ENCODE data around the gene SRA1.
"Not testable (repeated sequence)": the region's sequence is repeated elsewhere in the genome, so short reads cannot be mapped to it uniquely, and the experiment has no call there.

Gene SRA1

DNA sequence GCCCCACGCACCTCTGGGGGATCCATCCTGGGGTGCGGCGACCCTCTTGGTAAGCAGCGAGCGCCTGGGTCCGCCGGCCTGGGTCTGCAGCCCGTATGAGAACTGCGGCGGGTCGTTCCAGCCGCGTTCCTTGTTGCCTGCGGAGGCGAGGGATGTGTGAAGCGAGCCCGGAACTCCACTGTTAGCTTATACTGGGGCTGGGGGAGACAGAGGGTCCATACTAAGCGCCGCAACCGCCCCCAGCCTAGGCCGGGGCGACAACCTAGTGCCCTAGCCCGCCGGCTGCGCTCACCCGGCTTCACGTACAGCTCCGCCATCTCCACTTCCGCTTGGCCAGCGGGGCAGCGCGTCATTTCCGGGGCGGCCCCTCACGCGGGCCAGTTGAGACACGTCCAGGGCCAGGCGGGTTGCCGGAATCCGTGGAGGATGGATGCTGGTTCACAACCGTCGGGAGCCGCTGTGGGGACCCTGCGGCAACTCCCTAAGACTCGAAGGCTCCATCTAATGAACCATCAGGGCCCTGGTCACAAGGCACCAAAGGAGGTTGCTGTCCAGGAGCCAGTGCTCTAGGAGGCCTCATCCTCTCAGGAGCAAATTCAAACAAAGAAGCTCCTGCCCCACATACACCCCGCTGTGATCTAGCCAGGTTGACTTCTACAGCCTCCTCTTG, at the start of gene SRA1:
TSS of gene SRA1 (minus strand) at position 338 of the 670 bp plus-strand sequence. CDS start at position 317, 21 bp downstream.
- DNase-seq (ENCODE audit: low read depth, low spot score) = peak; percentile 97

DNA sequence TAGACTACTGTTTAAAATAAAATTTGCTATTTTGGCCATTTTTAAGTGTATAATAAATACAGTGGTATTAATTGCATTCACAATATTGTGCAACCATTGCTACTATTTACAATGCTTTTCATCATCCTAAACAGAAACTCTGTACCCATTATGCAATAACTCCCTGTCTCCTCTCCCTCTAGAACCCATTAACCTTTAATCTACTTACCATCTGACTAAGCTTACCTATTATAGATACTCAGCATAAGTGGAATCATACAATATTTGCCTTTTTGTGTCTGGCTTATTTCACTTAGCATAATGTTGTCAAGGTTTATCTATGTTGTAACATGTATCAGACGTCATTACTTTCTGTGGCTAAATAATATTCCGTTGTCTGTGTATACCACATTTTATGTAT, 49.8 kb upstream of the SRA1 start:
- DNase-seq (ENCODE audit: low read depth, low spot score) = no peak

DNA sequence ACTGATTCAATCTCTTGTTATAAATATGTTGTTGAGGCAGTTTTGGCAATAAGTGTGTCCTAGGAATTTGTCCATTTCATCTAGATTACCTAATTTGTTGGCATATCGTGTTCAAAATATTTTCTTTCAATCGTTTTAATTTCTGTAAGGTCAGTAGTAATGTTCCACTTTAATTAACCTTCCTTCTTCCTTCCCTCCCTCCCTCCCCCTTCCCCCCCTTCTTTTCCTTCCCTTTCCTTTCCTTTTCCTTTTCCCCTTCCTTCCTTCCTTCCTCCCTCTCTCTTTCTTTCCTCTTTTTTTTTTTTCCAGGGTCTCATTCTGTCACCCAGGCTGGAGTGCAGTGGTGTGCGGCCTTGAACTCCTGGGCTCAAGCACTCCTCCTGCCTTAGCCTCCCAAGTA, 48.6 kb upstream of the SRA1 start:
- DNase-seq (ENCODE audit: low read depth, low spot score) = no peak

- no peak for DNase-seq (ENCODE audit: low read depth, low spot score)
Observed at GRCh38 chr5:140603734-140604133, 46.5 kb upstream of the SRA1 start.

- not testable (repeated sequence) for DNase-seq (ENCODE audit: low read depth, low spot score)
Observed at GRCh38 chr5:140603446-140603698, 46.1 kb upstream of the SRA1 start.

- DNase-seq (ENCODE audit: low read depth, low spot score) = no peak
Observed at GRCh38 chr5:140602147-140602546, 44.9 kb upstream of the SRA1 start.

- DNase-seq (ENCODE audit: low read depth, low spot score) = no peak
Observed at GRCh38 chr5:140600096-140600495, 42.8 kb upstream of the SRA1 start.

DNA sequence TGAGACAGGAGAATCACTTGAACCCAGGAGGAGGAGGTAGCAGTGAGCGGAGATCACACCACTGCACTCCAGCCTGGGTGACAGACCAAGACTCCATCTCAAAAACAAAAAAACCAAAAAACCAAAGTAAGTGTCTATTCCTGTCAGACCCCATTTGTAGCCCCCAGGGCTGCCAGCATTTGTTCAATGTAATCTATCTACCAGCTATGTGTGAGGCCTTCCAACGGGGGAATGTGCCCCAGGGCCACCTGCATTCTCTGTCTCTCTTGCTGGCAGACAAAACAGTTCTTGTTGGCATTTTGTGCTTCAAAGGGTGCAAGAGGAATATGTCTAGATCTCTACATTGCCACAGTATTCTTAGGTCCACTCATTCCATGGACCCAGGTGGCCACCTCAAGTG, 41.6 kb upstream of the SRA1 start:
- no peak for DNase-seq (ENCODE audit: low read depth, low spot score)

DNA sequence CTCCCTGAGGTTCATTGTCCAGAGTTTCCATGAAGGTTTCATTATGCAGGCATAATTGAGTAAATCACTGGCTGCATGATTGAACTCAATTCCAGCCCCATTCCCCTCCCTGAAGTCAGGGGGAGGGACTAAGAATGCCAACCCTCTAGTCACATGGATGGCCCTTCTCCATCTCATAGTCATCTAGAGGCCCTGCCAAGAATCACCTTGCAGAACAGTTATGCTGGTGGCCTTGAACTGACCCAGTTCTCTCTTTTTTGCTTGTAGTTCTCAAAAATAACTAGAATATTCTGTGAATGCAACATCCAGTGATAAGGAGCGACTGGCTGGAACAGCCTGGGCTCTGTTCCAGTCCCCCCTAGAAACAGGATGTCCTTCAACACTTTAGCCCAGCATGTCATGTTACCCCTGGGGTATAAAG, 39.1 kb upstream of the SRA1 start:
- peak; percentile 62 for DNase-seq (ENCODE audit: low read depth, low spot score)

- no peak for DNase-seq (ENCODE audit: low read depth, low spot score)
Observed at GRCh38 chr5:140595538-140596300, 38.4 kb upstream of the SRA1 start.

GRCh38 chr5:140594169-140594568, 36.9 kb upstream of the SRA1 start:
- DNase-seq (ENCODE audit: low read depth, low spot score) = no peak

- DNase-seq (ENCODE audit: low read depth, low spot score) = not testable (repeated sequence)
Observed at GRCh38 chr5:140593070-140593469, 35.8 kb upstream of the SRA1 start.

DNA sequence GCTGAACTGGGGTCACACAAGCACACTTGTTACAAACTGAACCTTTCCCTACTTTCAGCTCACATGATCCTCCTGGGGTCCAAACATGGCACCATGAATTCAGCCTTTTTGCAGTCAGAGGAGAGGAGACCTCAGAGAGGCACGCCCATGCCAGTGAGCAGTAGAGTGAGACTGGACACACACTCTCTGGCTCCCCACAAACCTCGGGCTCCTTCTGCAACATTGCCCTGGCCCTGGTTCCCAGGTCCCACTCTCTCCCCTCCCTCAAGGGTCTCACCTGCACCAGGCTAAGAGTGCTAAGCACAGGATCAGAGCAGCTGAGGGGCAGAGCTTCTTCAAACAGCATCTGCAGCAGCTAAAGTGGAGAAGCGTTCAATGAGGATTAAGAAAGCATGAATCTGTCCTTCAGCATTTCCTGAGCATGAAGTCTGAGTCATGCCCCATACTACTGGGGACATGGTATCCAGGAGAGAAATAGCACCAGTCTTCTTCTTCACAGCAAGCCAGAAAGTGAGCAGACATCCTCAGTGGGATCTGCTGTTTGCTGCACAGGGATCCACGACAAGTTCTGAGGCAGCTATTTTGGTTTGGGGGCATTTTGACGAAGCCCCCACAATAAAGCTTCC, 34.6 kb upstream of the SRA1 start:
- DNase-seq (ENCODE audit: low read depth, low spot score) = no peak

GRCh38 chr5:140590861-140591260, 33.6 kb upstream of the SRA1 start:
- DNase-seq (ENCODE audit: low read depth, low spot score) = no peak

DNA sequence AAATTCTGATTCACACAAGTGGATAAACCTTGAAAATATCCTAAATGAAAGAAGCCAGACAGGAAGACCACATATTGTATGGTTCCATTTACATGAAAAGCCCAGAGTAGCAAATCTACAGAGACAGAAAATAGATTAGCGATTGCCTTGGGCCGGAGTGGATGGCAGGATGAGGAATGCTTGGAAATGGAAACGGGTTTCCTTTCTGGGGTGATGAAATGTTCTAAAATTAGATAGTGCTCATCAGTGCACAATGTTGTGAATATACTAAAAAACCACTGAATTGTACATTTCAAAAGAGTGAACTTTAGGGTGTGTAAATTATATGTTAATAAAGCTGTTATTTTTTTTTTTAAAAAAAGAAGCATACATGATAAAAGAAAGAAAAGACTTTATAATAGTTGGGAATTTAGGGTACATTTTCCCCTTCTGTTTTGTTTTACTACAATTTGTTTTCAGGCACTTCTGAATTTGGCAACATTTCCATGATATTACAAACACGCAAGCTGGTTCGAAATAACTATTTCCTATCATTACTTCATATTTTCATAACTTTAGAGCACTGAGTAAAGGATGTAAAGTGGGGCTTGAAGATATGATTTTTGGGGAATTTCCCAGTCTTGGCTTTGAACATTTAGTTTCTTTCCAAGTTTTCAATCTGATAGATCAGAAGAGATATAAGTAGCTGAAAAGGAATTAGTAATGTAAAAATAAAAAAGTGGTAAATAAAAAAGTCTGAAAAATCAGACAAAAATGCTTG, 31.2 kb upstream of the SRA1 start:
- no peak for DNase-seq (ENCODE audit: low read depth, low spot score)

DNA sequence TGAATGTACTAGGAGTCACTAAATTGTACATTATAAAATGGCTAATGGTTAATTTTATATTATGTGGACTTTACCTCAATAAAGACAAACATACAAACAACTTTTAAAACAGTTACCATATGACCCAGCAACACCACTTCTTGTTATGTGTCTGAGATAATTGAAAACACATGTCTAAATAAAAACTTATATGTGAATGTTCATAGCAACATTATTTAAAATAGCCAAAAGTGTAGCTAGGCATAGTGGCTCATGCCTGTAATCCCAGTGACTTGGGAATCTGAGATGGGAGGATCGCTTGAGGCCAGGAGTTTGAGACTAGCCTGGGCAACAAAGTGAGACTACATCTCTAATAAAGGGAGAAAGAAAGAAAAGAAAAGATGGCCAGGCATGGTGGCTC, 30.2 kb upstream of the SRA1 start:
- no peak for DNase-seq (ENCODE audit: low read depth, low spot score)

DNA sequence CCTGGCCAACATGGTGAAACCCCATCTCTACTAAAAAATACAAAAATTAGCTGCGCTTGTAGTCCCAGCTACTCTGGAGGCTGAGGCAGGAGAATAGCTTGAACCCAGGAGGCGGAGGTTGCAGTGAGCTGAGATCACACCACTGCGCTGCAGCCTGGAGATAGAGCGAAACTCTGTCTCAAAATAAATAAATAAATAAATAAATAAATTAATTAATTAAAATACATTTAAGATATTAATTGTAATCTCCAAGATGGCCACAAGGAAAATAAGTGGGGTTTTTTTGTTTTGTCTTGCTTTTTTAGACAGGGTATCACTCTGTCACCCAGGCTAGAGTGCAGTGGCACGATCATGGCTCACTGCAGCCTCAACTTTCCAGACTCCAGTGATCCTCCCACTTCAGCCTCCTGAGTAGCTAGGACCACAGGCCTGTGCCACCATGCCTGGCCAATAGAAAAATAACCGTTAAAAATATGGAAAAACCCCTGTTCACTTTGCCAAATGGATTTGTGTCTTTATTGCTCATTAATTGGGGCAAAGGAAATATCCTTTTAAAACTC, 22.0 kb upstream of the SRA1 start:
- DNase-seq (ENCODE audit: low read depth, low spot score) = not testable (repeated sequence)

DNA sequence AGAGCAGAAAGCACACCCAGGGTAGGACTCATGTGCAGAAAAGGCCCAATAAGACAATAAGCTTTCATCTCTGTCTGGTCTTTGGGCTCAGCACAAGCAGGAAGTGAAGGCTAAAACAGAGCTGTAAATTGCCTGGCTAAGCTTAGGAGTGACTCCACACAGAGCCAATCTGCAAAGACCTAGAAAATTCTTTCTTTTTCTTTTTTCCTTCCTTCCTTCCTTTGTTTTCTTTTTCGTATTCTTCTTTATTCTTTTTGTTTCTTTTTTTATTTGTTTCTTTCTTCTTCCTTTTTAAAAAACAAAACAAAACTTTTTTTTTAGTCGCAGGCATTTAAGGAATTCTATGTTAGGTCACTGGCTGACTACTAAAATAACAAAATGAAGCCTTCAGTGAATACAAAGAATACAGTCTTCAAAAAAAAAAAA, 19.5 kb upstream of the SRA1 start:
- DNase-seq (ENCODE audit: low read depth, low spot score) = peak; percentile 29

DNA sequence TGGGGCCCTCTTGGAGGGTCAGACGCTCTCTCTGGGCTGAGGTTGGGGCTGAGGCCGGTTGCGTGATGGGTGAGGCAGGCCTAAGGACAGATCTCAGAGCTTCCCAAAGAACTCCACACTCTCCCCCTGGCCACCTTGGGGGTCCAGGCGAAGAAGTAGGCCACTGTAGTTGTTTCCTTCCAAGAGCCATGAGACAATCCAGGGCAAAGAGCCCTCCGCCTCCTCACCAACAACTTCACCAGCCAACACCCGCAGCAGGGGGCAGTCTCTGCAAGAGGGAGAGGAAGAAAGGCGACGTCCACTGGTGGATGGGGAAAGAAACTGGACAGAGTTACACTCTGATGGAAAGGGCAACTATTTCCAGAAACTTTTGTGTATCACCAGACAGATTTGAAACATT, 18.0 kb upstream of the SRA1 start:
- DNase-seq (ENCODE audit: low read depth, low spot score) = peak; percentile 31

DNA sequence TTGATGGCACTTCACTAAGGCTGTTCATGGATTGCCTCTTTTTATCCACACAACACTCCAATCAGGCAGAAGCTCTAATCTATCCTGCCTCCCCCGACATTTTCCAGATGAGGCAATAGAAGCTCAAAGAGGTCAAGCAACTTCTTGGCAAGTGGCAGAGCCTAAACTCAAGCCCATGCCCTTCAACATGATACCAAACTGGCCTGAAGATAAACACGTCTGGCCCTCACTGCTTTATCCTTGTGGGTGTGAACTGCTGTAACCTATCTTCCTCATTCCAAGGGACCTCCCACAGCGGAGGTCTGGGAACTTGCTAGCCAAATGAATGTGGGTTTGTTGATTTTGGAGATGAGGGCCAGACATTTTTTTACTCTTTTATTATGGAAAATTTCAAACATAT, 16.9 kb upstream of the SRA1 start:
- DNase-seq (ENCODE audit: low read depth, low spot score) = no peak

GRCh38 chr5:140573683-140574082, 16.4 kb upstream of the SRA1 start:
- DNase-seq (ENCODE audit: low read depth, low spot score) = no peak

DNA sequence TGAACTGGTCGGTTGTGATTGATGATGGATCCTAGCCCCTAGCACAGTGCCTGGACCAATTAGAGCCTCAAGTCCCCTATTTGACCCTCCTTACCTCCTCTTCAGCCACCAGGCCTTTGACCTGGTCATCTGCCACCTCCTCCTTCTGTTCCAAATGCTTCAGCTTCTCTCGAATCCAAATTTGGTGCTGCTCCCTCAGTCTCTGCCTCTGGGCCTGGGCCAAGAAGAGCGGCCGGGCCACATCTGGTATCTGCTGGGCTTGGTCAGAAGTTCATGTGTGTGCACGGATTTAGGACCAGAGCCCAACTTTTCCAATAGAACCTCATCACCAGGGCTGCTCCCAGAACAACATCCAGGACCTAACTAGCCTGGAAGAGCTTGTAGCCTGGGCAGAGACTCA, 13.8 kb upstream of the SRA1 start:
- DNase-seq (ENCODE audit: low read depth, low spot score) = no peak
